B cell (primary cell): ENCODE measurements around the gene KIAA1328. TPM values are rescaled to one million over a fixed set of nuclear protein-coding genes. Genes with fewer than 3 reads are reported as not detected.

ENCODE experiments used
- ATAC-seq: fragments of 200-7000 bp; cut with Tn5 transposase; one replicate; pipeline ENCODE4 v1.10.0; 2021; ENCODE audit warnings: low read depth, mild to moderate bottlenecking, moderate number of reproducible peaks, moderate library complexity
- CTCF ChIA-PET: fragments of 350-600 bp; sonication (Branson Sonifier 250); formaldehyde crosslinking; loops from one replicate; lab custom pipeline; 2021; ENCODE audit warnings: antibody characterized with exemption, inconsistent platforms; lab: Charles Lee
- POLR2A ChIA-PET: fragments of 350-600 bp; sonication (Branson Sonifier 250); formaldehyde crosslinking; loops from one replicate; lab custom pipeline; 2021; ENCODE audit warnings: antibody characterized with exemption; lab: Charles Lee
- DNase-seq: peaks from one replicate; pipeline ENCODE4 v3.0.0; 2013
- H2AFZ ChIP-seq: 2 replicates; pipeline ENCODE4 v1.6.1; 2012; ENCODE audit warnings: mild to moderate bottlenecking, low read depth, low read length; ENCODE audit not compliant: insufficient read depth, poor library complexity, severe bottlenecking
- H3K27ac ChIP-seq, 2 donors: 1 replicate in 1 of 2; 2 replicates in 1 of 2; pipeline ENCODE4 v1.5.1; 2012 to 2013; ENCODE audit warnings: low read length in 2 of 2, mild to moderate bottlenecking in 2 of 2, moderate library complexity in 1 of 2
- H3K27me3 ChIP-seq, 4 experiments: fragments of 200-600 bp in 1 of 4; sonication (generic) in 1 of 4; replicated peaks in 1 of 4; 1 replicate in 2 of 4; 2 replicates in 2 of 4; pipeline versions ENCODE4 v1.6.1 to v1.7.0; 2013 to 2016; ENCODE audit warnings: low read length in 3 of 4, mild to moderate bottlenecking in 2 of 4, mixed read lengths in 1 of 4, moderate library complexity in 1 of 4; ENCODE audit not compliant: insufficient read depth in 4 of 4, control insufficient read depth in 3 of 4; ENCODE audit errors: control extremely low read depth in 1 of 4
- H3K36me3 ChIP-seq, 2 experiments: replicated peaks in 1 of 2; 1 replicate in 1 of 2; 2 replicates in 1 of 2; pipeline versions ENCODE4 v1.6.1 to v1.7.1; 2013; ENCODE audit warnings: low read length in 1 of 2; ENCODE audit not compliant: insufficient read depth in 2 of 2, control insufficient read depth in 1 of 2; ENCODE audit errors: control extremely low read depth in 1 of 2, extremely low read depth in 1 of 2
- H3K4me1 ChIP-seq, 2 donors: fragments of 200-600 bp in 1 of 2; sonication (generic) in 1 of 2; 1 replicate in 1 of 2; 2 replicates in 1 of 2; pipeline versions ENCODE4 v1.5.1 to v1.6.1; 2013 to 2017; ENCODE audit warnings: low read length in 2 of 2; ENCODE audit not compliant: control insufficient read depth in 2 of 2, insufficient read depth in 2 of 2
- H3K4me2 ChIP-seq: replicated peaks from 2 replicates; pipeline ENCODE3; 2012; ENCODE audit warnings: mild to moderate bottlenecking, low read depth, low read length; ENCODE audit not compliant: poor library complexity, severe bottlenecking
- H3K4me3 ChIP-seq, 5 experiments: fragments of 200-600 bp in 1 of 5; sonication (generic) in 1 of 5; 1 replicate in 3 of 5; 2 replicates in 2 of 5; pipeline versions ENCODE4 v1.5.1 to v1.7.0; 2011 to 2016; ENCODE audit warnings: low read length in 4 of 5, mild to moderate bottlenecking in 4 of 5, low read depth in 2 of 5, control low read depth in 1 of 5, moderate library complexity in 1 of 5; ENCODE audit not compliant: insufficient read depth in 1 of 5; ENCODE audit errors: control extremely low read depth in 1 of 5, extremely low read depth in 1 of 5
- H3K79me2 ChIP-seq: fragments of 200-600 bp; sonication (generic); one replicate; pipeline ENCODE4 v1.6.0; 2016; ENCODE audit warnings: low read length; ENCODE audit not compliant: control insufficient read depth, insufficient read depth
- H3K9ac ChIP-seq: fragments of 200-600 bp; sonication (generic); 2 replicates; pipeline ENCODE4 v1.6.1; 2017; ENCODE audit warnings: mild to moderate bottlenecking, low read length, moderate library complexity
- H3K9me3 ChIP-seq, 3 donors: one replicate each; pipeline versions ENCODE4 v1.6.1 to v1.7.1; 2013; ENCODE audit warnings: low read length in 2 of 3; ENCODE audit not compliant: control insufficient read depth in 2 of 3, insufficient read depth in 1 of 3; ENCODE audit errors: control extremely low read depth in 1 of 3
- H4K20me1 ChIP-seq: 2 replicates; pipeline ENCODE4 v1.6.0; 2012; ENCODE audit warnings: mild to moderate bottlenecking, low read length; ENCODE audit not compliant: insufficient read depth, control insufficient read depth, poor library complexity, severe bottlenecking
- H3K27ac Mint-ChIP-seq: one replicate; pipeline ENCODE4 v1.8.0; 2021; ENCODE audit warnings: mixed read lengths
- H3K27me3 Mint-ChIP-seq: one replicate; pipeline ENCODE4 v1.8.0; 2021; ENCODE audit warnings: mixed read lengths
- H3K4me1 Mint-ChIP-seq: one replicate; pipeline ENCODE4 v1.8.0; 2021; ENCODE audit warnings: mixed read lengths
- H3K4me3 Mint-ChIP-seq: one replicate; pipeline ENCODE4 v1.8.0; 2021; ENCODE audit warnings: mixed read lengths
- H3K9me3 Mint-ChIP-seq: one replicate; pipeline ENCODE4 v1.8.0; 2022; ENCODE audit warnings: mixed read lengths; ENCODE audit not compliant: insufficient read depth
- CTCF ChIP-seq: fragments of 200-600 bp; IDR thresholded peaks from one replicate; pipeline ENCODE4 v1.8.0; 2022; ENCODE audit warnings: antibody characterized with exemption, mild to moderate bottlenecking
- EZH2 ChIP-seq: IDR thresholded peaks from 2 replicates; pipeline ENCODE4 v1.6.1; 2012; ENCODE audit warnings: borderline replicate concordance, low read depth, mild to moderate bottlenecking, moderate library complexity, low read length; ENCODE audit not compliant: insufficient read depth, poor library complexity, severe bottlenecking
- WGBS: methylation state at CpG from one replicate; pipeline ENCODE4 v1.1.5; 2013; ENCODE audit warnings: missing lambda C conversion rate; ENCODE audit not compliant: insufficient coverage; 5-methylcytosine and 5-hydroxymethylcytosine counted together
- intact Hi-C: fragments of 100-400 bp; cut with micrococcal nuclease; formaldehyde crosslinking; loops from one replicate; pipeline ENCODE4 v1.10.0; 2022
- polyA plus RNA-seq: library from polyadenylated mRNA; depleted of rRNA; stranded (reverse); fragments of >200 nt; gene quantifications from 2 replicates; pipeline ENCODE4 v1.2.3, GENCODE V29; 2012
- total RNA-seq, 2 donors: library from RNA; stranded (reverse); fragments of 120-200 nt in 1 of 2; gene quantifications; 1 replicate in 1 of 2; 2 replicates in 1 of 2; pipeline versions ENCODE4 v1.2.3 to v1.2.4, GENCODE V29; 2013 to 2022

The KIAA1328 gene
- total and polyA plus RNA-seq, 2 donors (not counting 1 experiment from before 2014, with no cell fraction given): 9.1 to 22.1 TPM

GRCh38 chr18:36887864-36888263 is 58.9 kb downstream of the KIAA1328 start:
- H3K4me3 Mint-ChIP-seq: no peak overlapping the region
- H3K27me3 Mint-ChIP-seq: no peaks in the 10 kb centered on the region
- Histone ChIP-seq H3K9me3 (no peaks in the 10 kb centered on the region), H3K27ac (no peak overlapping the region), H3K4me1 (peaks cover 0 to 4% of the 10 kb centered on the region in 2 donors), H3K9ac (no peak overlapping the region), H3K4me2 (no peak overlapping the region), H3K36me3 (no peaks in the 10 kb centered on the region), H2AFZ (no peak overlapping the region), H3K79me2 (no peaks in the 10 kb centered on the region), H3K27me3 (no peaks in the 10 kb centered on the region), H4K20me1 (no peaks in the 10 kb centered on the region), H3K4me3 (no peak overlapping the region)
- DNase-seq (no peak), ATAC-seq (no peak)
- H3K4me1 Mint-ChIP-seq: peaks cover 6% of the 10 kb centered on the region
- POLR2A ChIA-PET: no interaction called here
- 100% methylated on average over 1 of the region's 1 CpG for WGBS
- CTCF ChIA-PET: no interaction called here
- intact Hi-C loops: no loop called here
- no peaks in the 10 kb centered on the region for H3K9me3 Mint-ChIP-seq
- no peak overlapping the region for H3K27ac Mint-ChIP-seq
- TF ChIP-seq CTCF (no peak), EZH2 (no peak)

- DNase-seq (no peak), ATAC-seq (no peak)
- Histone ChIP-seq H3K79me2 (no peaks in the 10 kb centered on the region), H3K9me3 (no peaks in the 10 kb centered on the region), H3K27me3 (no peaks in the 10 kb centered on the region), H3K27ac (no peak overlapping the region), H2AFZ (no peak overlapping the region), H3K36me3 (no peaks in the 10 kb centered on the region), H4K20me1 (no peaks in the 10 kb centered on the region), H3K4me3 (no peak overlapping the region), H3K9ac (no peak overlapping the region), H3K4me1 (peaks cover 0 to 4% of the 10 kb centered on the region in 2 donors), H3K4me2 (no peak overlapping the region)
- Mint-ChIP-seq H3K9me3 (no peaks in the 10 kb centered on the region), H3K27me3 (no peaks in the 10 kb centered on the region), H3K4me1 (peaks cover 6% of the 10 kb centered on the region), H3K4me3 (no peak overlapping the region), H3K27ac (no peak overlapping the region)
- ChIA-PET CTCF (no interaction called here), POLR2A (no interaction called here)
- TF ChIP-seq EZH2 (no peak), CTCF (no peak)
- intact Hi-C loops: no loop called here
Observed at GRCh38 chr18:36888778-36889177, 59.9 kb downstream of the KIAA1328 start.
